DMS153 (cell line): ENCODE results near the gene CASQ1.

Experiments used
- DNase-seq: peaks from one replicate; lab custom pipeline; 2025; lab: John Stamatoyannopoulos, UW

The CASQ1 gene

GRCh38 chr1:160205242-160206035, 15.1 kb downstream of the CASQ1 start, which contains the start of gene PEA15:
Gene PEA15 (plus strand): TSS chr1:160205384. CDS start chr1:160211545, 6,161 bp downstream.
- DNase-seq, result peak; percentile 52

DNA sequence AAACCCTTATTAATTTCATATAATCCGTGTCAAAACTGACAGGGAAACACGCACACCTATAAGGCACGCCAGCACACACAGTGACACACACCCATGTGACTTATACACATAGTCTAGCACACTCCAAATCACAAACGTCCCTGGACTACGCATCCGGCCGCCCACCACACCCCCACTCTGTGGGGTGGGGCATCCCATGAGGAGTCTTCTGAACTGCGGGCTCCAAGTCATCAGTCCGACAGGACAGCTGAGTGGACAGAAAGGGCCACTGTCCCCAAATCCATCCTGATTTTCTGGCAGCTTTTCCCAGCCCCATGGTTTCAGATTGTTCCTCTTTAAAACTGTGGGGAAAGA, 15.6 kb downstream of the CASQ1 start:
- DNase-seq, result no peak

DNA sequence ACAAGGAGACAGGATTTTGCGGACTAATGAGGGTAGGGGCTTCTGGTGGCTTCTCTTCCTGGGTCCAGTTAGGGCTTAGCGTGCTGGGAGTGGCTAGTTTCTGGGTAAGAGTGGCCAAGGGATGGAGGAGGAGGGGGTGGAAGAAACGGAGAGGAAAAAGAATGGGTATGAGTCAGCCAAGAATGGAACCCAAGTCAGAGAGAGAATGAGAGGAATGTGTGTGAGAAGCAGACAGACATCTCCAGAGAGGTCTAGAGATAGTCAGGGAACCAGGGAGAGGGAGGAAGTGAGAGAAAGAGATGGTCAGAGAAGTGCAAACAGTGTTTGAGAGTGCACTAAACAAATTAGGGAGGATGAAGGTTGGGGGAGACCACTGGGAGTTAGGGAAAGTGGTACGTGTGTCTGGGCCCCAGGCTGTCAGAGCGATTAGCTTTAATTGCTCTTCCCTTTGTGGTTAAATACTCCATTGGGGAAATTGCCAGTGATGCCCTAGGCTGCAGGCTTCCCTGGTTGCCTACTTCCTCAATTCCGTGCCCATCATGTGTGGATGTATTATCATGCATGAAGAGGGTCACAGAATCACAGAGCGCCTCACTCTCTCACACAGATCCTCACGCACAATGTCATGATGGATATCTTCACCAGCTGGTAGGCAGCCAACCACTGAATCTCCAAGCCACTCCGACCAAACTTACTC, 16.2 kb downstream of the CASQ1 start:
- DNase-seq, result no peak

DNA sequence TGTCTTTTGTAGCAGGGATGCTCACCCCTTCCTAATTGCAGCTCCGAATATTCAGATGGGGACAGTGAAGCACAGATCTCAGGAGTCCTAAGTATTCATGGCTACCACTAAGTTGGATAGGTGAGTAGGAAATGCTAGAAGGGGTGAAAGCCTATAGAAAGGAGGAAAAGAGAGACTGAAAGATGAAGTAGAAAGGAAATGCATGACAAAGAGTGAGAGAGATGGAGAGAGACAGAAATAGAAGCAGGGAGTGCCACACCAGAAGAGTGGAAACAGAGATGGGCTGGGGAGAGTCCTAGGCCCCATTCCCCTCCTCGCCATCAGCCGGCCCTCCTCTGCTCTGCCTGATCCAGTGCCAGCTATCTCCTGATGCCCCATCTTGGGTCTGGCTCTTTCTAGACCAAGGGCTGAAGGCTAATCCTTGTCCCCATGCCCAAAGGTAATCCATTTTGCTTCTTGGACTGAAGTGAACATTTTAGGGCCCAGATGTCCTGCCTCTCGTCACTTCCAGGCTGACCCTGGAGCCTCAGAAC, 16.8 kb downstream of the CASQ1 start:
- no peak for DNase-seq

GRCh38 chr1:160207771-160208556, 17.6 kb downstream of the CASQ1 start:
- no peak for DNase-seq

GRCh38 chr1:160208557-160209320, 18.4 kb downstream of the CASQ1 start:
- no peak for DNase-seq

DNA sequence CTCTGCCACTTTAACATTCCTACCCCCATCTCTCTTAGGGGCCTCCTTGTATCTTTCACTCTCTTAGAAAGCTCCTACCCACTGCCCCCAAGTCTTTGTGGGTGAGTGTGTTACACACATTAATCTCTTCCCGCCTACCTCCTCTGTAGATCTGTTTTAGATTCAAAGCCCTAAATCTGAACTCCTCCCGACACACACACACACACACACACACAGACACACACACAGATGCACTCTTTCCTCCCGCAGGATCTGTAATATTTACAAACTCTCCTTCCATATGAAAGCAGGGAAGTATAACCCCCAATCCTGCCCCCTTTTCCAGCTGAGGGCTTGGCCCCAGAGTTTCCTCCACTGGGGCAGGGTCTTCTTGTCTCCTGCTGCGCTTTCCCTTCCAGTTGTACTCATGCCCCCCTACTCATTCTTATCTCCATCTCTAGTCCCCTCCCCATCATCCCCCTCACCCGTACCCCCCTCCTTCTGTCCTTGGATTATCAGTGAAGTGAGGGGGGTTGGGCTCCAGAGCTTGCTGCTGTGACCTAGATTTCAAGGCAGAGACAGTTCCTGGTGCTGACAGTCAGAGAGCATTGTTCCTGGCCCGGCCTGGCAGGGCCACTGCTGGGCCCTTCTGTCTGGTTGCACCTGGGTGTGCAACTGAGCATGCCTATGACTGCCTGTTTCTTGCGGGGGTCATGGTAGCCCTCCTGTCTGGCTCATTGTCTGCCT, 19.1 kb downstream of the CASQ1 start:
- DNase-seq, result no peak

DNA sequence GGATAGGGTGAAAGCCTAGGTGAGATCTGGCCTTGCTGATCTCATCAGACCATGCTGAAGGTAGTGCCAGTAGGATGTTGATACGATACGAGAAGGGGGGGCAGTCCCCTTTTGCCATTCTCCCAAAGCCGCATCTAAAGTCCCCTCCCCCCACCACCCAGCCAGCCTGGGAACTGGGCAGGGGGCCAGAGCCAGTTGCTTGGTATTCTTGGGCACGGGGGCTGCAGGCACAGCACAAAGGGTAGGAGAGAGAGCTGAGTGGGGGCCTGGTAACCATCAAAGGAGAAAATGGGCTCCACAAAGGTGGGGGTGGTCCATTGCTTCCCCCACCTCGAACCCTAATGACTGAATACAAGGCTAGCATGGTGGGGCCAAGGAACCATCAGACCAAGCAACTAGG, 20.2 kb downstream of the CASQ1 start:
- DNase-seq, result no peak

DNA sequence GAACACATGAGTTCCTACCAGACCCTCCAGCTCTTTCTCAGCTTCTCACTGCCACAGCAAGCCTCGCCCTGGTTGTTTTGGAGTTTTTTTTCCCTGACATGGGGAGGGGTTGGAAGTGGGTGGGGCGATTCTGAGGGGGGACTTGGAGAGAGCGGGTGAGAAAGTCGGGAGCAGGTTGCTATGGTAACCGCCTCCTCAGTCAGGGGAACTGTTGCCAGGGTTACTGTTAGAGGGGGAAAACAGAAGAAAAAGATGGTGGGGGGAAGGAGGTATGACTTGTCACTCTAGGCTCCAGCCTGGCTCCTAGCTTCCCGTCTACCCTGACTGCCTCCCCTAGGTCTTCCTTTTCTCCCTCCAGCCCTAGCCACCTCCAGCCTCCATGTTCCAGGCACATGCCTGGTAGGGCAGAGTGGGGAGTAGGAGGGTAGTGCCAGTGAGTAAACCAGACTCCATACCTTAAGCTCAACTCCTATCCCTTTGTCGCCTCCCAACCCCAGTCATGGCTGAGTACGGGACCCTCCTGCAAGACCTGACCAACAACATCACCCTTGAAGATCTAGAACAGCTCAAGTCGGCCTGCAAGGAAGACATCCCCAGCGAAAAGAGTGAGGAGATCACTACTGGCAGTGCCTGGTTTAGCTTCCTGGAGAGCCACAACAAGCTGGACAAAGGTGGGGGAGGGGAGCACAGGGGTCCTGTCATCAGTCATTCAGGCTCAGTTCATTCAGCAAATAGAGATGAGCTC, 20.8 kb downstream of the CASQ1 start:
- no peak for DNase-seq

DNA sequence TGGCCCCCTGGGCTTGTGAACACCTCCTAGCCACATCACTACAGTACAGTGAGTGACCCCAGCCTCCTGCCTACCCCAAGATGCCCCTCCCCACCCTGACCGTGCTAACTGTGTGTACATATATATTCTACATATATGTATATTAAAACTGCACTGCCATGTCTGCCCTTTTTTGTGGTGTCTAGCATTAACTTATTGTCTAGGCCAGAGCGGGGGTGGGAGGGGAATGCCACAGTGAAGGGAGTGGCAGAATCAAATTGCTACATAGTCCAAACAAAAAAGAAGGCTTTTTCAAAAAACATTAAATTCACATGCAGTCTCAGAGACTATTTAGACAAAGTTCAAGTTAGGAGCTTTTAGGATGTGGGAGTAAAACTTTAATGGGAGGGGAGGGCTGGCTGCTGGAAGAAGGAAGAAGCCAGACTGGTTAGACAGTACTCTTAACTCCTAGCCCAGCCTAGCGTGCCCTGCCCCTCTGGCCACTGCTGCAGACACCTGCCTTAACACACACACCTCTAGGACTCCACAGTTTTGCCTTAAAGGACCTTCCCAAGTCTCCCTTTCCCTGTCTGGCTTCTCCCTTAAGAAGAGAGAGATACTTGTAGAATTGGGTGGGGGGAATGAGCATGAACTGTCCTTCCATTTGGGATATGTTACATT, 24.2 kb downstream of the CASQ1 start:
- no peak for DNase-seq

- DNase-seq, result no peak
Observed at GRCh38 chr1:160216301-160216700, 25.9 kb downstream of the CASQ1 start.

DNA sequence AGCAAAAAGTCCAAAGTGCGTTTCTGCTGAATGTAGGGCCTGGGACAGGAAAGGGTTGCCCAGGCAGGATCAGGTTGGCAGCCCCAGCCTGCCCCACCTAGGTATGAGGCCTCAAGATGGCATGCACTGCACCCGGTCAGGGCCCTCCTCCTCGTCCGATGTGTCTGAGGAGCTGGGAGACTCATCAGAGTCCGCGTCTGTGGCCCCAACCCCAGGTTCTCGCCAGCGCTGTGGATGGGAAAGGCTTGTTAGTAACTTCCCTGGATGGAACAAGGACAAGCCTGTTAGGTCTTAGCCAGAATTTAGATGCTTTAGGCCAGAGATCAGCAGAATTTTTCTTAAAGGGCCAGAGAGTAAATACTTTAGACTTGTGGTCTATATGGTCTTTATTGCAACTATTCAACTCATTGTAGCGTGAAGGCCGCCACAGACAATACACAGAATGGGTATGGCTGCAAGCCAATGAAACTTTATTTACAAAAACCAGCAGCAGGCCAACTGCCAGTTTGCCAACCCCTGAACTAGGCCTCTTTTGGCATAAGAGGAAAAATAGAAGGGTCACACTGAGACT, 27.2 kb downstream of the CASQ1 start:
- peak; percentile 4 for DNase-seq

DNA sequence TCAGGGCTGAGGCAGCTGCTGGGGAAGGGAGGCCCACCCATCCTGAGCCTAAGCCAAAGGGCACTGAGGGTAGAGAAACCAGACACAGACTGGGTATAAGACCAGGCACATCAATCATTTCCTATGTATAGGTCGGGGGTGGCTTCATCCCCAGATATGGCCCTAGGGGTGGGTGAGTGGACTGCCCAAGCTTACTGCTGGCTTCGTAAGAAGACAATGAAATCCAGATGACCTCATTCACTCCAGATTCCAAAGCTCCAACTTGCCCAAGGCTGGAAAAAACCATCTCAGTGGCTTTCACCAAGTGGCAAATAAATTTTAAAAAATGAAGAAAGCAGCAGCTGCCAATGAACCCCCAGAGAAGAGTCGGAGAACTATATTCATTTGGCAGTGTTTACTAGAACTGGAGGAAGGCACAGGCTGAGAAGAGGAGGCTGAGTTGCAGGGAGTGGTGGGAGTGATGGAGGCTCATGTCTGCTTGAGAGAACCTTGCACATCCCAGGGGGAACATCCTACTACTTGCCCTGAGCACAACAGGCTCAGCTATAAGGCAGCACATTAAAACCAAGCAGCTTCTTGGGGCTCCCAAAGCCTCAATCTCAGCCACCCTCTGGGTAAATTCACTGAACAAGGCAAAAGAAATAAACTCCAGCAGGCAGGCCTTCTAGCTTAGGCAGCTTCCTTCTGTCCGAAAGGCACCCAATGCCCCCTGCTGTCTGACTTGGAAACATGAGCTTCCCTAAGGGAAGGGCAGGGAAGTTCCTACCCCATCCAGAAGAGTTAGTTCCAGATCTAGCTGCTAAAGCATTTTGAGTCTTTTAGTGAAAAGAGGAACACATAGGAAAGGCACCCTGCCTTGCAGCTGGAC, 28.9 kb downstream of the CASQ1 start:
- DNase-seq, result peak; percentile 55

- DNase-seq, result no peak
Observed at GRCh38 chr1:160220301-160220700, 29.9 kb downstream of the CASQ1 start.

DNA sequence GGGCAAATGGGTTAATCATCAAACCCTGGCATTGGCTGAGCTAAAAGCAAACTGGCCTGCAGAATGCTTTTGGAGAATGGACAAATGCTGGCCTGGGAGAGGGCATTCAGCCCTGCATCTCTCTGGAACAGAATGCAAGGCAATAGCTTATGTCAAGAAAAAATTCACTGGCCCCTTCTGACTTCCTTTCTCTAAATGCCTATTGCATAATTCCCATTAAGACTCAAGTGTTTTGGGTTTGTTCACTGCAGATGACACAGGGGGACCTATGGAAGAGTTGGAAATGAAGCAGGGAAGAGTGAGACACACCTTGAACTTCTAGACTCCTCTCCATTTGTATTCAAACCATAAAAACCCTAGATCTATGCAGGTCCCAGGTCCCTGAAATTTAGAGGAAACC, 30.7 kb downstream of the CASQ1 start:
- DNase-seq, result no peak

- DNase-seq, result no peak
Observed at GRCh38 chr1:160222546-160222945, 32.2 kb downstream of the CASQ1 start.

GRCh38 chr1:160224606-160225005, 34.2 kb downstream of the CASQ1 start:
- no peak for DNase-seq

- no peak for DNase-seq
Observed at GRCh38 chr1:160225345-160225744, 35.0 kb downstream of the CASQ1 start.
